C4-2B (cell line): ENCODE results near the gene TTC28.
A peak's percentile ranks its signal among the peaks of the same experiment; 100 is the strongest.

Source experiments
- H3K27ac ChIP-seq: fragments of 450-650 bp; 2 replicates; pipeline ENCODE4 v1.5.1; 2017
- CTCF ChIP-seq: fragments of 450-650 bp; conservative IDR thresholded peaks from 2 replicates; pipeline ENCODE4 v1.5.1; 2017; ENCODE audit warnings: mild to moderate bottlenecking
- ZFX ChIP-seq: fragments of 450-650 bp; IDR thresholded peaks from 2 replicates; pipeline ENCODE4 v1.6.1; 2017

Gene TTC28

GRCh38 chr22:28053896-28054818 is 625.5 kb downstream of the TTC28 start:
- TF ChIP-seq CTCF (no peak), ZFX (no peak)
- H3K27ac ChIP-seq: no peak overlapping the region

- TF ChIP-seq ZFX: no peak
- TF ChIP-seq CTCF: no peak
- H3K27ac ChIP-seq: no peak overlapping the region
Measured at GRCh38 chr22:28052825-28053269, 626.8 kb downstream of the TTC28 start.

GRCh38 chr22:28051787-28052356 is 627.8 kb downstream of the TTC28 start:
- TF ChIP-seq ZFX (no peak), CTCF (peak; percentile 96)
- H3K27ac ChIP-seq: no peak overlapping the region

GRCh38 chr22:28051091-28051786 is 628.4 kb downstream of the TTC28 start:
- H3K27ac ChIP-seq: no peak overlapping the region
- no peak for TF ChIP-seq ZFX
- no peak for TF ChIP-seq CTCF

- TF ChIP-seq ZFX (no peak), CTCF (no peak)
- no peak overlapping the region for H3K27ac ChIP-seq
Measured at GRCh38 chr22:28048529-28048928, 631.1 kb downstream of the TTC28 start.

GRCh38 chr22:28047740-28048139 is 631.9 kb downstream of the TTC28 start:
- TF ChIP-seq ZFX: no peak
- no peak for TF ChIP-seq CTCF

GRCh38 chr22:28046100-28046499 is 633.5 kb downstream of the TTC28 start:
- TF ChIP-seq CTCF: no peak
- no peak for TF ChIP-seq ZFX

More at GRCh38 chr22:28047740-28048139, 631.9 kb downstream of the TTC28 start:
- H3K27ac ChIP-seq: no peak overlapping the region

More at GRCh38 chr22:28046100-28046499, 633.5 kb downstream of the TTC28 start:
- H3K27ac ChIP-seq: no peak overlapping the region
